ENCODE measurements around the gene GGCX.

The GGCX gene

GRCh38 chr2:85588645-85589044, 27.4 kb upstream of the GGCX start:
- Histone ChIP-seq H3K4me2 (ENCODE audit: insufficient read depth, low read length) (no peak overlapping the region), H3K36me3 (ENCODE audit: insufficient read depth, low read length) (no peaks in the 10 kb centered on the region), H3K9me3 (ENCODE audit: insufficient read depth, low read length, severe bottlenecking) (no peaks in the 10 kb centered on the region), H3K4me1 (ENCODE audit: insufficient read depth, low read length) (peaks cover 26% of the 10 kb centered on the region), H3K9ac (ENCODE audit: low read depth, low read length) (no peak overlapping the region), H3K27me3 (ENCODE audit: insufficient read depth, low read length, poor library complexity) (no peaks in the 10 kb centered on the region), H2AFZ (ENCODE audit: low read depth, low read length) (no peak overlapping the region), H3K79me2 (ENCODE audit: insufficient read depth, low read length) (peaks cover 10% of the 10 kb centered on the region; the same call in 1 of the 2 replicates), H3K4me3 (ENCODE audit: low read depth in 1 of 2, low read length in 2 of 2) (no peak overlapping the region), H4K20me1 (ENCODE audit: insufficient read depth, low read length) (peaks cover 3% of the 10 kb centered on the region; the same call in 1 of the 2 replicates), H3K27ac (ENCODE audit: low read length) (no peak overlapping the region)
- TF ChIP-seq EZH2 (IDR thresholded peaks at IDR 0.05; ENCODE audit: borderline replicate concordance, low read depth, low read length, severe bottlenecking), result no peak
- no peak for TF ChIP-seq CTCF (IDR thresholded peaks at IDR 0.05; ENCODE audit: borderline replicate concordance, extremely low read depth, low read length, poor library complexity, severe bottlenecking)
- ATAC-seq (ENCODE audit: insufficient read depth, low read depth) (no peak), DNase-seq (no peak)

DNA sequence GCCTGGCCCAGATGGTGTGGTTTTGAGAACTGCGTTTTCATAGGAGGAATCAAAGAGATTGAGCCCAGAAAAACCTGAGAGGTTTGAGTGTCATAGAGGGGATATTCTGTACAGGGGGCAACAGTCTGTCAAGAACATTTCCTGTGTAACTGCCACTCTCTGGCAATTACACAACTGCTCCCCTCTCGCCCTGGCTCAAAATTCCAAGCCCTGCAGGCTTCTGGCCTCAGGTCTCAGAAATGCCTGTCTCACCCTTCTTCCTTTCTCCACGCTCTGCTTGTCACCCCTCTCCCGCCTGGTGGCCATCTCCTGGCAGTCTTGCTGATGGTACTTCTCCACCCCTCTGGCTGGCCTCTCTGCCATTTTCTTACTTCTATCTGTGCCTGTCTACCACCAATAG, 26.9 kb upstream of the GGCX start:
- peaks cover 29% of the 10 kb centered on the region for H3K4me1 ChIP-seq (ENCODE audit: insufficient read depth, low read length)
- H4K20me1 ChIP-seq (ENCODE audit: insufficient read depth, low read length), result peaks cover 3% of the 10 kb centered on the region; the same call in 1 of the 2 replicates
- H3K27me3 ChIP-seq (ENCODE audit: insufficient read depth, low read length, poor library complexity), result no peaks in the 10 kb centered on the region
- no peak overlapping the region for H3K4me3 ChIP-seq (ENCODE audit: low read depth in 1 of 2, low read length in 2 of 2)
- no peaks in the 10 kb centered on the region for H3K9me3 ChIP-seq (ENCODE audit: insufficient read depth, low read length, severe bottlenecking)
- no peak overlapping the region for H2AFZ ChIP-seq (ENCODE audit: low read depth, low read length)
- no peak for ATAC-seq (ENCODE audit: insufficient read depth, low read depth)
- H3K79me2 ChIP-seq (ENCODE audit: insufficient read depth, low read length), result peaks cover 10% of the 10 kb centered on the region; the same call in 1 of the 2 replicates
- no peak for DNase-seq
- H3K4me2 ChIP-seq (ENCODE audit: insufficient read depth, low read length), result no peak overlapping the region
- no peak for TF ChIP-seq CTCF (IDR thresholded peaks at IDR 0.05; ENCODE audit: borderline replicate concordance, extremely low read depth, low read length, poor library complexity, severe bottlenecking)
- TF ChIP-seq EZH2 (IDR thresholded peaks at IDR 0.05; ENCODE audit: borderline replicate concordance, low read depth, low read length, severe bottlenecking), result no peak
- H3K9ac ChIP-seq (ENCODE audit: low read depth, low read length), result no peak overlapping the region
- H3K27ac ChIP-seq (ENCODE audit: low read length), result no peak overlapping the region
- H3K36me3 ChIP-seq (ENCODE audit: insufficient read depth, low read length), result no peaks in the 10 kb centered on the region

DNA sequence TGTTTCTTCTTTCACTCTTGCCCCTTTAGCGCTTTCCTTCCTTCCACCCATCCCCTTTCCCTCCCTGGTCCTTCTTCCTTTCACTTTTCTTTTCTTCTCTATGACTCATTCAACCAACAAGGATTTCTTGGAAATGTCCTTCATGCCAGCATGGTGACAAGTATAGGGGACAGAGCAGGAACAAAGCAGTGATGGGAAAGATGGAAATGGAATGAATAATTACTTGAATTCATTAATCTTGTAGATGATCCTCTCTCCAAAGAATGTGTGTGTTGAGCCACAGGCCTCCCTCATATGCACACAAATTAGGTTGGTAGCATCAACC, 24.4 kb upstream of the GGCX start:
- peaks cover 29% of the 10 kb centered on the region for H3K4me1 ChIP-seq (ENCODE audit: insufficient read depth, low read length)
- H3K27me3 ChIP-seq (ENCODE audit: insufficient read depth, low read length, poor library complexity), result no peaks in the 10 kb centered on the region
- no peak for DNase-seq
- ATAC-seq (ENCODE audit: insufficient read depth, low read depth), result no peak; the same call in 2 of the 3 replicates
- TF ChIP-seq EZH2 (IDR thresholded peaks at IDR 0.05; ENCODE audit: borderline replicate concordance, low read depth, low read length, severe bottlenecking) (no peak), CTCF (IDR thresholded peaks at IDR 0.05; ENCODE audit: borderline replicate concordance, extremely low read depth, low read length, poor library complexity, severe bottlenecking) (no peak)
- H3K36me3 ChIP-seq (ENCODE audit: insufficient read depth, low read length), result no peaks in the 10 kb centered on the region
- 0 out of 2 replicates have a peak, but pooled peaks cover 3% of the 10 kb centered on the region for H4K20me1 ChIP-seq (ENCODE audit: insufficient read depth, low read length)
- H3K4me2 ChIP-seq (ENCODE audit: insufficient read depth, low read length), result peak overlapping the region; percentile 86
- peak overlapping the region; percentile 75; the same call in 1 of the 2 replicates for H3K9ac ChIP-seq (ENCODE audit: low read depth, low read length)
- no peaks in the 10 kb centered on the region for H3K9me3 ChIP-seq (ENCODE audit: insufficient read depth, low read length, severe bottlenecking)
- peaks cover 10% of the 10 kb centered on the region; the same call in 1 of the 2 replicates for H3K79me2 ChIP-seq (ENCODE audit: insufficient read depth, low read length)
- peak overlapping the region; percentile 70; the same call in 1 of the 2 replicates for H3K27ac ChIP-seq (ENCODE audit: low read length)
- peak overlapping the region in 1 of 2 experiments; percentile 80; a peak in 2 of 4 replicates for H3K4me3 ChIP-seq (ENCODE audit: low read depth in 1 of 2, low read length in 2 of 2)
- no peak overlapping the region for H2AFZ ChIP-seq (ENCODE audit: low read depth, low read length)
